SK-MEL-5 (cell line): ENCODE results near the gene ZNF451. TPM values are rescaled to one million over a fixed set of nuclear protein-coding genes. Genes with fewer than 3 reads are reported as not detected.
"Not testable (repeated sequence)": the region's sequence is repeated elsewhere in the genome, so short reads cannot be mapped to it uniquely, and the experiment has no call there.

ENCODE experiments used
- DNase-seq: peaks from one replicate; pipeline ENCODE4 v3.0.0-alpha.2; 2016; ENCODE audit warnings: low read depth, low spot score
- in situ Hi-C: cut with HindIII; loops from 2 replicates; pipeline ENCODE4 v1.10.0; 2016; ENCODE audit warnings: low sequenced_read_pairs, high pct_unique_total_duplicates, low pct_unique_long_range_greater_than_20kb
- polyA plus RNA-seq, 2 experiments: library from polyadenylated mRNA; depleted of rRNA; stranded (reverse); fragments of >200 nt; gene quantifications; 2 replicates each; pipeline ENCODE4 v1.2.3, GENCODE V29; 2015
- total RNA-seq: library from RNA; depleted of rRNA; stranded (reverse); fragments of >200 nt; shearing (Covaris generic); gene quantifications from 2 replicates; pipeline ENCODE4 v1.2.3, GENCODE V29; 2014; rRNA removed

Gene ZNF451
- total RNA-seq = 33.9 and 41.9 TPM in 2 replicates
- 14.5 and 16.9 TPM in 2 replicates for polyA plus RNA-seq (2015; cell fraction: cytosol; rRNA removed)
- polyA plus RNA-seq (2015; cell fraction: nucleus; rRNA removed) = 80.0 and 80.8 TPM in 2 replicates

GRCh38 chr6:57089687-57090457, at the start of gene ZNF451:
ZNF451 (plus strand) TSS chr6:57090188; CDS start chr6:57090254, 66 bp downstream.
- in situ Hi-C loops = no loop called here
- DNase-seq = peak; percentile 97

- in situ Hi-C loops = not testable (repeated sequence)
Measured at GRCh38 chr6:57044061-57044460, 45.9 kb upstream of the ZNF451 start.

GRCh38 chr6:57044568-57044967, 45.4 kb upstream of the ZNF451 start:
- in situ Hi-C loops = no loop called here
- no peak for DNase-seq

More at GRCh38 chr6:57044061-57044460, 45.9 kb upstream of the ZNF451 start:
- not testable (repeated sequence) for DNase-seq

- in situ Hi-C loops = not testable (repeated sequence)
- peak; percentile 87 for DNase-seq
Measured at GRCh38 chr6:57046332-57047256, 43.4 kb upstream of the ZNF451 start, which contains the start of gene KIAA1586. KIAA1586 (plus strand) TSS chr6:57046693; CDS start chr6:57046756, 63 bp downstream.

GRCh38 chr6:57047257-57047585, 42.8 kb upstream of the ZNF451 start:
- DNase-seq, in situ Hi-C loops: not testable (repeated sequence)

- in situ Hi-C loops, DNase-seq: not testable (repeated sequence)
Measured at GRCh38 chr6:57047859-57048258, 42.1 kb upstream of the ZNF451 start.

- in situ Hi-C loops = no loop called here
- no peak for DNase-seq
Measured at GRCh38 chr6:57048577-57048976, 41.4 kb upstream of the ZNF451 start.

- DNase-seq = no peak
- in situ Hi-C loops = no loop called here
Measured at GRCh38 chr6:57063847-57064246, 26.1 kb upstream of the ZNF451 start.

GRCh38 chr6:57064809-57065208, 25.2 kb upstream of the ZNF451 start:
- in situ Hi-C loops = no loop called here
- DNase-seq = no peak

GRCh38 chr6:57068061-57068460, 21.9 kb upstream of the ZNF451 start:
- no peak for DNase-seq
- in situ Hi-C loops = no loop called here

GRCh38 chr6:57069228-57069627, 20.8 kb upstream of the ZNF451 start:
- in situ Hi-C loops = no loop called here
- no peak for DNase-seq

- in situ Hi-C loops = no loop called here
- DNase-seq = no peak
Measured at GRCh38 chr6:57069920-57070331, 20.1 kb upstream of the ZNF451 start.

GRCh38 chr6:57072108-57072507, 17.9 kb upstream of the ZNF451 start:
- in situ Hi-C loops = no loop called here
- DNase-seq = peak; percentile 3

- in situ Hi-C loops = no loop called here
- no peak for DNase-seq
Measured at GRCh38 chr6:57074383-57074782, 15.6 kb upstream of the ZNF451 start.

GRCh38 chr6:57075092-57075491, 14.9 kb upstream of the ZNF451 start:
- in situ Hi-C loops = no loop called here
- peak; percentile 1 for DNase-seq

- no peak for DNase-seq
- in situ Hi-C loops = no loop called here
Measured at GRCh38 chr6:57078531-57079207, 11.3 kb upstream of the ZNF451 start.

- in situ Hi-C loops = no loop called here
- DNase-seq = no peak
Measured at GRCh38 chr6:57085471-57085870, 4.5 kb upstream of the ZNF451 start.

- no peak for DNase-seq
- in situ Hi-C loops = no loop called here
Measured at GRCh38 chr6:57086843-57087242, 3.1 kb upstream of the ZNF451 start.
